GM21528 (cell line): ENCODE data around the gene NCKAP5.

ENCODE experiments used
- ATAC-seq: cut with Tn5 transposase; IDR thresholded peaks from one replicate; pipeline ENCODE4 v1.9.1; 2021; ENCODE audit warnings: mild to moderate bottlenecking, moderate library complexity; ENCODE audit not compliant: unreplicated experiment, low FRiP score

NCKAP5 gene

DNA sequence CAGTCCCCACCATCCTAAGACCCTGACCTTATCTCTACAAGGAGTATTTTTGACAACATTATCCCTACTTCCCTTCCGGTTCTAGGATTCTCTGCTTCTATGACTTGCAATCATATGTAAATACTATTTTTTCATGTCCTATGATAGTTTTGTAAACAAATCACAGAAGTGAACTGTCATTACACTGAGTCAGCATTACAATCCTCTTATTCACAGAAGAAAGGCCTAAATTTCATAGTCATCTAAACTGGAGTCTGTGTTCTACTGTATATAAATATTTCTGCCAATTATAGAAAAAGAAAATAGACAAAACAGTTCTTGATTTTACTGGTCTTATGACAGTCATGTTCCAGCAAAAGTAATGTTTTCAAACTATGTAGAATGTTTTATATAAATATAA, 265.1 kb downstream of the NCKAP5 start:
- no peak for ATAC-seq

DNA sequence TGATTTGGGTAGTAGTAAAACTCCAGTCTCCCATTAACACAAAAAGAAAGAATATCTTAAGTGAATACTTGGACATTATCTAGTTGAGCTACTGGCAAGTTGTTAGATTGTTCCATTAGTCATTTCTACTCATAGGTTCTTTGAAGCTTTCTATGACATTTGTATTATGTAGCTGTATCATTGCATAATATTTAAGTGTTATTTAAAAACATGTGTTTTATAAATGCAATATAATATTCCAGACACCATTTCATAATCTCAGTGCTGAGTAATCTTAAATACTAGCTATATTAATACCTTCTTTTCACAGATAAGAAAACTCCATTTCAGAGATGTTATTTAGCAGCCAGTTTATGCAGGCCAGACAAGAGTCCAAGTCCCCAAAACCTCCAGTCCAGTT, 271.9 kb downstream of the NCKAP5 start:
- ATAC-seq: no peak

DNA sequence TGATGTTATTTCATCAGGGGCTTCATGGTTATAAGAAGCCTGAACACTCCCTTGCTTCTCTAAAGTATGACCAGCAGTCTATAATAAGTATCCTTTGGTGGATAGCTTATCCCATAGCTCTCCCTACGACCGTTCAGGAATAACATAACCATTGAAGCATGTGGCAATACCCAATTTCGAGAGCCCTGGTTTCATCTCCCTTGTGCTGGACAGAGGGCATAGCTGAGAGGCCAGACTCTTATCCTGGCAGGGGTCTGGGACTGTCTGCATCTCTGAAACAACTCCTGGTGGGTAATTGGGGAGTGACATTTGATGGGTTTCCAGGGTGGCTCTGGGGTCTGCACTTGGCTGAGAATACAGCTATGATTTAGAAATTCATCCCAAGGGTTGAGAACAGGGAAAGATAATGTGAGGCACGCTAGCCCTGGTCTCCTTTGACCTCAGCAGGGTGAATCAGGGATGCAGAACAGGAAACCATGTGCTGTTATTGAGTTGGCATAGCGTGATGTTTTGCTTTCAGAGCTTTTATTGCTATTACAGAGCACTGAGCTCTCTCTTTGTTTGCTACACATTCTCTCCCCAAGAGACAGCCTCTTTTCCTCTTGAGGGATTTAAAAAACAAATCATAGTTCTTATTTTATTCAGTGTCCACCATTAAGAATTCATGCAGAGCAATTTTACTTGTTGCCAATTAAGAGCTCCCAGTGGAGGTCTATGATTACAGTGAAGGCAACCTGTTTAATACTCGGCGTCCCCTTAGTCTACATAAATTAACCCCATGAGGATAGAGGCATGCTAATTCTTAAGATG, 274.5 kb downstream of the NCKAP5 start:
- no peak for ATAC-seq

DNA sequence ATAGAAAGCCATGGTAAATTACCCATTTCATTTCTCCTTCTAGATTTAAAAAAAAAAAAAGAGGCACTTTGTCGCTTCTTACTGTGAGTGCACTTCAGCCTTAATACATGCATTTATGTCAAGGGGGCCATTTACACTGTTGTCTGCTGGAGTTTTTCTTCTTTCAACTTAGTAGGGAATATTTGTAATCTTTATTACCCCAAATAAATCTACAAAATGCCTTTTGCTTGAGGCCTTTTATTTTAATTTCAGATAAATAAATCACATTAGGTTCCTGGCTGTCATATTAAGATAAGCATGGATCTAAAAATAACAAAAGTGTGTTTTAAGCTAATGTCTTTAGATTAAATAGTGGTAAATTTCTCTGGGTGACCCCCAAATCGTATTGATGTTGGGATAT, 276.0 kb downstream of the NCKAP5 start:
- no peak for ATAC-seq

DNA sequence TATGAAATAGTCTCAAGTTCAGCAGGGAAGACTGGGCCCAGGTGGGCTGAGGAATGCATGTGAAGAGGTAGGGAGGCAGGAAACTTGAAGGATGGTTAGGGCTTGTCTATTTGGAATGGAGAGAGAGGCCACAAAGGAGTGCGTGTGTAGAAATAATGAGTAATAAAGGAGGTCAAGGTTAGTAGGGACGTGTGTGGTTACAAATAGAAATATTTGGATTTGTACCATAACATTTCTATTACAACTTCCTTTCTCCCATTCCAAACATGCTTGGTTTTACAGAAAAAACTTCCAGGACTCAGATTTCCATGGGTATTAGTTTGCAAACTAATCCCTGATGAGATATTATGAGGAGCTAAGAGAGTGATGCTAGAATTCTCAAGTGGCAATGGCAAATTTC, 280.6 kb downstream of the NCKAP5 start:
- no peak for ATAC-seq

DNA sequence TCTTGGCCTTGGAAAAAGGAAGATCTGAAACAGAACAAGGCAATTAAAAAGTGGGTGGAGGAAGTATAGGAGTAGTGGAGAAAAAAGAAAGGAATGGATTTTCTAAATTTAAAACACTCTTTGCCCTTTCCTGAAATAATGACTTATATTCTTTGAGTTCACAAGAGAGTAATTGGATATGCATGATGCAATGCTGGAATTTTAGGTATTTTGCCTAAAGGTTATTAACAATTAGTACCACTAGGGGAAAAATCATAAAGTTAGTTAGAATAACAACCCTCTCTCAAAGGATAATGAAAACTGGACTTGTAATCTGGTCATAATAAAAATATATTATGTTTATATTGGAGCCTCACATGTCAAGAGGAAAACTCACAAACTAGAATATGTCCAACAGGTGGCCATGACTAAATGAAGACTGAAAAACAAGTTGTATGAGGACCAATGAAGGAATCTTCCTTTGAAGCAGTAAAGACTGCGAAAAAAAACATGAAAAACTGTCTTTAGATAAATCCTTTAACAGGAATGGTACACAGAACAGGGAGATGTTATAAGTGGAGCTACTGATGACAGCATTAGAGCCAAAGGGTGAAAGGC, 281.8 kb downstream of the NCKAP5 start:
- no peak for ATAC-seq

DNA sequence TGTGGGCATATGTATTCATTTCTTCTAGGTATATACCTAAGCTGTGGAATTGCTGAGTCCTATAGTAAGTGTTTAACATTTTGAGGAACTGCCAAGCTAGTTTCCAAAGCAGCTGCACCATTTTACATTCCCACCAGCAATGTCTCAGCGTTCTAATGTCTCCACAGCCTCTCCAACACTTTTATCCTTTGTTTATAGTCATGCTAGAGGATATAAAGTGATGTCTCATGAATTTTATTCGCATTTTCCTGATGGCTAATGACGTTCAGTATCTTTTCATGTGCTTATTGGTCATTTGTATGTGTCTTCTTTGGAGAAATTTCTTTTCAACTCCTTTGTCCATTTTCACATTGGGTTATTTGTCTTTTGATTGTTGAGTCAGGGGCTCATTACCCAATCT, 295.2 kb downstream of the NCKAP5 start:
- ATAC-seq: no peak

DNA sequence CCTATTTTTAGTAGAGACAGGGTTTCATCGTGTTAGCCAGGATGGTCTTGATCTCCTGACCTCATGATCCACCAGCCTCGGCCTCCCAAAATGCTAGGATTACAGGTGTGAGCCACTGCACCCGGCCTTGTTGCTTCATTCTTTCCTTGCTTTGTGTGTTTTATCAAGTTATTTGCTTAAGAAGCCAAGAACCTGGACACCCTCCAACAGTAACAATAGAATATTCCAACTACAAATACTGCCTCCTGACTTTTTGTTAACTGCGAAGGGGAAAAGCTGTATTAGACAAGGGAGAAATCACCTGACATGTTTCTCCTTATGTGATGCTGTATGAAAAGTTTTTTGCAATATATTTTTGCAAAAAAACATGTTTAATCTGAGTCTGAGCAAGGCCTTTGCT, 297.2 kb downstream of the NCKAP5 start:
- ATAC-seq: no peak

DNA sequence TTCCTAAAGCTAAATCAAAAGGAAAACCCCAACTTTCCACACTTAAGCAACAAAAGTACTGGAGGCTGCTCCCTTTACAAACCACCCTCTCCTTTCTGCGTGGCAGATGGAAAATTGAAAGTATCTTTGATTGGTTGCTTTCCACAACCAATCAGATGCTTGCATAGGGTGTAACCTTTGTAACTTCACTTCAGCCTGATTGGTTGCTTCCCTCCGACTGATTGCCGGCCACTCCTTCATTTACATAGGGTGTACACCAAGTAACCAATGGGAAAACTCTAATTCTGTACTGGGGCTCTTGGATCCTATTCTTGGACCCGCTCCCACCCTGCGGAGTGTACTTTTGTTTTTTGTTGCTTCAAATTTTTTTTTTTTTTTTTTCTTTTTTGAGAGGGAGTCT, 297.7 kb downstream of the NCKAP5 start:
- ATAC-seq: no peak

DNA sequence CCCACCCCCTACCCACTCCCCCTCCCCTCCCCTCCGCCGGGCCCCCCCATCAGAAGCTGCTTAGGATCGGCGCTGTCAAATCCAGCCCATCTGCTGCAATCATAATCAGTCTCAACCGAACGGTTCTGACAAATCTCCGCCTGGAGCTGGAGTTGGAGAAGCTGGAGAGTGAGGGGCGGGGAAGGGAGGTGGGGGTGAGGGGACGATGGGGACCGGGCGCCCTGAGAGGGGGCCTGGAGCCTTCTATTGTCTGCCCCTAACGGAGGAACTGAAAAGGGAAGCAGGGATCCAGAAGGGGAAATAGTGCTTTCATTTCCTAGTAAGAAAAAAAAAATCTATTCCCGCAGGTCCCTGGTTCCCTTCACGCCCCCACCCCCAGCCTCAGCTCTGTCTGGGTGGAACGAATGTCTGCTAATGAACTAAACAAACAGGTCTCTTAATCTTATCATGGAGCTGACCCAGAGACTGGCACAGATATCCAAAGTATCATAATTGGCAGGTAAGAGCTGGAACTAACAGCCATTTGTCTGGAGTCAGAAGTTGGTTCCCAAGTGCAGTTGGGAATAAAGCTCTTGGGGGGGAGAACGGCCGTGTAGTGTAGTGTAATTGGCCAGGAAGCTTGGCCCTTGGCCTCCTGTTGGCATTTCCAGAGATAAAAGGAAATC, 301.2 kb downstream of the NCKAP5 start:
- ATAC-seq: no peak

DNA sequence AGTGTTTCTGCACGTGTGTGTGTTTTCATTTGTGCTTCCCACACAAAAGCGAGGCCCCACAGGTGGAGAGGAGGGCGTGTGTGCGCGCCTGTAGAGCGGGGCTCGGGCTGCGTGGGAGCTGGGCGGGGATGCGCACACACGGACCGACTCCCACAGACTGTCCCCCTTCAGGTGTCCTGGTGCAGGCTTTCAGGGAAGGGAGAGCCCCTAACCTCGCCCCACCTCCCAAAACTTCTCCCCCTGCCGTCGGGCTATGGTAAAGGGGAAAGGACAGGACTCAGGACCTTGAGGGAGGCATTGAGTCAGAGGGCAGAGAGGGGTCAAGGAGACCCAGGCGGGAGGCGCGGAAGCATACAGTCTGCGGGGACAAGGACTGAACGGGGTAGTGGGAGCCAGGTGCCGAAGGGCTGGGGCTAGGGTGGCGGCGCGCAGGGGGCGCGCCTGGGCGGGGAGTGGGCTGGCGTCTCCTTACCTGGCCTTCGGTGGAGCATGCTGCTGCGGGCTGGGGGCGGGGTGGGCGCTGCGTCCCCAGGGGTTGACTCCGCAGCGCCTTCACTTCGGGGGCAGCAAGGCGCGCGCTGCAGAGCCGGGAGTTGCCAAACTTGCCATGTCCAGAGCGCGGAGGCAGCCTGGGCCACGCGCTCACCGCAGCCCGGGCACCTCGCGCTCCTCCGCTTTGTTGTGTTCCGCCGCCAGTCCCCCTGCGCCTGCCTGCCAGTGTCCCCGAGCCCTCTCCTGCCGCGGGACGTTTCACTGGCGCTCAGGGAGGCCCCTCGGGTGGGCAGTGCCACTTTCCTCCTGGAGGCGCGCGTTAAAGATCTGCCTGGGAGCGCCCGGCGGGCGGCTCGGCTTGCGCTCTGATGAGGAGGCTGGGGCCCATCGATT, 302.0 kb downstream of the NCKAP5 start:
- no peak for ATAC-seq

DNA sequence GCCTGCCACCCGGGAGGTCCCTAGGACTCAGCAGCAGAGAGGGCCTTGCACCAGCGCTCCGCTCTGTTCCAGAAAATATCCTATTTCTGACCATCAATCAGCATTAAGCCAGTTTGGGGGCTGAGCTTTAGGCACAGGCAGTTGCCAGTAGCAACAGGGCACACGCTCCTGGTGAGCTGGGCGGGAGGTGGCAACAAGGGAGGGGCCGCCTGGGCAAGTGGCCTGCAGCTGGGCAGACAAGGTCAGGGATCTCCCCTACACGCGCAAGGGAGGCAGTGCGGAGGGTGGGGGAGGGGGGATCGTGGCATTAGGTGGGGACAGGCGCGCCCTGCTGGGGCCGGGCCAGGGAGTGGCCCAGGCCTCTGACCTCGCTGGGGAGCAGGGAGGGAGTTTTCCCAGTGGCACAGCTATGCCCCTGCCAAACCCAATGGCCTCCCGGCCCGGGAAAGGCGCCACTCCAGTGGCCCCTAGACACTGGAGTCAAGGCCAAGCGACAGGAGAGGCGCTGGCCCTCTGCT, 302.8 kb downstream of the NCKAP5 start:
- ATAC-seq: no peak

DNA sequence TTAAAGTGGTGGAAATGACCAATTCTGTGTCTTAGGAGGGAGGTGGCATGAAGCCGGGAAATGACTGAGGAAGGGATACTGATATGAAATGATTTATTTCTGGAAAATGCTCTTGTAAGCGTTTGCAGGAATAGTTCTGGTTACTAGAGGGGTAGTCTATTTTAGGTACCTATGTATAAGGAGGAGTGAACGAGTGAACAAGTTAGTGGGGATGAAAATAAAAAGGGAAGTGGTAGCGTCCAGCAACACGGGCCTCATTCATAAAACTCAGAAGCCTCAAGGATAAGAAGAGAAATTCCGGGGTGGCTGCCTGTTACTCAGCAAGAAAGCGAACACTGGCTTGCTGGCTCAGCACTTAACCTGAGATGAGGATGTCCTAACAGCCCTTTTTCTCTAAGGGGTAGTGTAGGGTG, 303.3 kb downstream of the NCKAP5 start:
- ATAC-seq: no peak

DNA sequence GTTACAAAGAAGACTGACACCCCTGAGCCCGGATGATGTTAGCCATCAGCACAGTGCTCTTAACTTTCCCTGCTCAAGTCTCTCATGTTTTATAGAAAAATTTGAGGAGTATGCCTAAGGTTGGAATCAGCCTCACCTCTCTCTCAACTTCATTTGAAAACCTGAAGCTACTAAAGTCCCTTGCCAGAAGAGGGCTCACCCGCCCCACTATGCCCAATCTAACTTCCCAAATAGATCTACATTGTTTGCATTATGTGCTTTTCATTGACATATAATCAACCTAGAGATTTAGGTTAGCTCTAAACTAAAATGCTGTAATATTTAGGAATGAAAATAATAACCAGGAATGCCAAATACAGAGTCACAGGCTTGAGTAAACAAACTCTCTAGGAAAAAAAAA, 305.4 kb downstream of the NCKAP5 start:
- no peak for ATAC-seq

DNA sequence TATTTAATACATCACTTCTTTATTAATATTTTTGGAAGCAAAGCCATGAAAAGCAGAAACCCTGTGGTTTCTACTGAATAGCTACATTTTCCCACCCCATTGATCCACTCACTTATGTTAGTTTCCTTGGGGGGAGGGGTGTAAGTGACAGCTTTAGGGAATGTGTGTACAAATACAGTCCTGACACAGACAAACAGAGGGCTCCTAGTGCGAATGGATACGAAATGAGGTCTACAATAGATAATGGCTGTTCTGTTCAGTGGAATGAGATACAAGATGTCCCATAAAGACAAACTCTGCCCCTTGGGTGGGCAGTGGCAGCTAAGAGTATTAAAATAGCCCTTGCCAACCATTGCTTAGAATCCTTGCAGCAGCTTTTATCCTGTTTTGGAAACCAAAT, 312.9 kb downstream of the NCKAP5 start:
- no peak for ATAC-seq

DNA sequence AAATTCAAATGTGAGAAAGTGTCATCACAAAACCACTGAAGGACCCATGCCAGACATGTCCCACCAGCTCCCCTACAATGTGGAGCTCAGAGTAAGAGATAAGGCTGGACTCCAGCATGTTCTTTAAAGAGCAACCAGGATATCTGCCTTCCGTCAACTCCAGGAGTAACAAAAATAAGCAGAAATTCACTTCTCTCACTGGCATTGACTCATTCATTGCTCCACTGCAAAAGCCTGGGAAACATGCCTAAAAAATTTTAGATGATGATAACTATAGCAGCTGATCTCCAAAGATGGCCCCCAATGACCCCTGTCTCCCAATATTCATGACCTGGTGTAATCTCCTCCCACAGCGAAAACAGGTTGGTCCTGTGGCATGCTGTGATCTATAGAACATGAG, 314.5 kb downstream of the NCKAP5 start:
- no peak for ATAC-seq

DNA sequence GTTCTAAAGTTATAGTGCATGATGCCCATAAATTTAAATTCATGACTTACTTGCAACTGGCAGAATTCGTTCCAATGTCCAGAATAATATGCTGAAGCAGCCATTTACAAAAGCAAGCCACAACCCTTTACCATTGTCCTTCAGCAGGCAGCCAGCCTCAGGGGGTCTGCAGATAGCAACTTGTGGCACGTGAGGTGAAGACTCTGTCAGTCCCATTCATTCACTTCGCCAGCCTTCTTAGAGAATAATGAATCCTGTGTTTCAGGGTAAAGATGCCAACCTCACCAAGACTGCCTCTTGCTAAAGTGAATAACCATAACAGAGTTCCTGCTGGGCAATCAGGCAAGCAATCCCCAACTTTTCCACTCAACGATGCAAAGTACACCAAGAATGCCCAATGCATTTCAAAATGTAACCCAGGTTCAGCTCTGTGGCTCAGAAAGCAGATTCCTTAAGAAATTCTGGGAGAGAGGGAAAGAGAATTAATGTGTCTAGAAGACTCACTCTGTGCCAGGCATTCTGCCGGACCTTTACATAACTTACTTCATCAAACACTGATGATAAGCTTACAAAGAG, 315.4 kb downstream of the NCKAP5 start:
- ATAC-seq: no peak

DNA sequence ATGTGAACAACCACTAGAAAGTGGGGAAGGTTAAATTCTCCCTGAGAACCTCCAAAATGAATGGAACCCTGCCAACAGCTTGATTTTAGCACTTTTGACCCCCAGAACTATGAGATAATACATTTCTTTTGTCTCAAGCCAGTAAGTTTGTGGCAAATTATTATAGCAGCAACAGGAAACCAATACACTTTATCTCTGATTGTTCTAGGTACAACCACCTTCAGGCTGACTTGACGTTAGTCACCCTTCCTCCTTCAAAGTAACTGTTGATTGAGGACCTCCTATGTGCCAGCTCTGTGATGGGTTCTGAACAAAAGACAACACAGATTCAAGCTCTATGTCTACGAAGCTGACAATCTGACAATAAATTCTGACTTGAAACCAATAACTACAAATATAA, 318.9 kb downstream of the NCKAP5 start:
- ATAC-seq: no peak

DNA sequence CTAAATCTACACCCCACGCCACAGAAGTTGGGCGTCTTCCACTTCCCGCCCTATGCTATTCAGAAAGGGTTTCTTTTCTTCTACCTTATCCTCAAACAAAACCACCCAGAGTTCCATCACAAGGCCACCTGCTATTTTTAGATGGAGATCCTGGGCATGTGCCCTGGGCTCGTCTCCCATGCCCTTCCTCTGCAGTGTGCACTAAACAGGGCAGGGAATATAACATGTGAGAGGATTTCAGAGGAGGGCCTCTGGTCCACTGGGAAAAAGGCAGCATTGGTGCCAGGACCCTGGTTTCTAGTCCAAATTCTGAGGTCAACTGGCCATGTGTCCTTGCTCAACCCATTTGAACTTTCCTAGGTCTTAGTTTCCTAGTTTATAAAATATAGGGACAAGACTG, 320.0 kb downstream of the NCKAP5 start:
- ATAC-seq: no peak

DNA sequence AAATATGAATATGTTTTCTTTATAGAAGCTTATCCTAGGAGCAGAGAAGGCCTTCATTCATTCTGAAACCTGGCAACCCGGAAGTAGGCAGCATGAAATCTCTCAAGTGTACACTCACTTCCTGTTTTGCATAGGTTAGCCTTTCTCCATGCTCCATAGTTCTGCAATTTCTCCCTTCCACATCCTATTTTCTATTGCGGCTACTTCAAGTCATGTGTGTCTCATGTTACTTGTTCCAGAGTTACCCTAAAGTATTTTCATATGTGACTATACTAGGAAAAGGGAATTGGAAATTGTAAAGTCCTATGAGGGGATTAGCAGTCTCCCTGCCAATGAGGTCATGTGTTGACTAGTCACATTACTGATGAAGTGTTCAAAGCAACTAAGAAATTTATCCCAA, 320.6 kb downstream of the NCKAP5 start:
- no peak for ATAC-seq
